ENCODE results near the gene RHOXF2.

- TF ChIP-seq POLR2A (IDR thresholded peaks at IDR 0.05) (no peak), CTCF (IDR thresholded peaks at IDR 0.05) (no peak)
These were observed 33.0 kb upstream of the RHOXF2 start for GRCh38 chrX:120125444-120125843.

All from thyroid gland (tissue), 4 donors.